HG03066 (cell line): ENCODE data around the gene TBC1D30.
A peak's percentile ranks its signal among the peaks of the same experiment; 100 is the strongest.
"Not testable (repeated sequence)": the region's sequence is repeated elsewhere in the genome, so short reads cannot be mapped to it uniquely, and the experiment has no call there.

Experiments used
- ATAC-seq: cut with Tn5 transposase; IDR thresholded peaks from one replicate; pipeline ENCODE4 v1.9.1; 2021; ENCODE audit warnings: low read depth; ENCODE audit not compliant: unreplicated experiment

TBC1D30 gene

DNA sequence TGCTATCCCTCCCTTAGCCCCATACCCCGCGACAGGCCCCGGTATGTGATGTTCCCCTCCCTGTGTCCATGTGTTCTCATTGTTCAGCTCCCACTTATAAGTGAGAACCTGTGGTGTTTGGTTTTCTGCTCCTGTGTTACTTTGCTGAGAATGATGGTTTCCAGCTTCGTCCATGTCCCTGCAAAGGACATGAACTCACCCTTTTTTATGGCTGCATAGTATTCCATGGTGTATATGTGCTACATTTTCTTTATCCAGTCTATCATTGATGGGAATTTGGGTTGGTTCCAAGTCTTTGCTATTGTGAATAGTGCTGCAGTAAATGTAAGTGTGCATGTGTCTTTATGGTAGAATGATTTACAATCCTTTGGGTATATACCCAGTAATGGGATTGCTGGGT, 24.0 kb downstream of the TBC1D30 start:
- ATAC-seq, result not testable (repeated sequence)

GRCh38 chr12:64858882-64859605, 34.6 kb downstream of the TBC1D30 start:
- ATAC-seq, result no peak

DNA sequence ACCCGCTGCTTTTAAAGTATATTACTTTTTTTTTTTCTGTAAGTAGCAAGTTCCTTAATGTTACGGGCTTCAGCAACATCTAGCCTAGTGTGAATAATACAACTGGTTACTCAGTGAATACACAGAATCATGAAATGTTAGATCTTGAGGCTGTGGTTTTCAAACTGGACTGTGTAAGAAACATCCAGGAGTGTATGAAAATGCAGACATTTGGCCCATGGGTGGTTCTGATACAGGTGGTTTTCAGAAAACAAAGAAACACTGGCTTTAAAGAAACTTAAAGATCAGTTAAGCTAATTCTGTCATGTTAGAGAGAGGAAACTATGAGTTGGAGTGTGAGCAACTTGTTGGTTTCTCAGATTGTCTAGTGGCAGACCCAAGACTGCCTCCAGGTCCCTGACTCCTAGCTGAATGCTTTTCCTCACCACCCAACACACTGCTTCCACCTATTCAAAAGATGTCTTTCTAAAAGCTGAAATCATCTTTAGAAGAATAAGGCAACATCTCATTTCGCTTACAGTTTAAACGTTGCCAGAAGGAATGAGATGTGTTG, 36.1 kb downstream of the TBC1D30 start:
- ATAC-seq, result no peak

GRCh38 chr12:64864319-64864718, 39.9 kb downstream of the TBC1D30 start:
- no peak for ATAC-seq

DNA sequence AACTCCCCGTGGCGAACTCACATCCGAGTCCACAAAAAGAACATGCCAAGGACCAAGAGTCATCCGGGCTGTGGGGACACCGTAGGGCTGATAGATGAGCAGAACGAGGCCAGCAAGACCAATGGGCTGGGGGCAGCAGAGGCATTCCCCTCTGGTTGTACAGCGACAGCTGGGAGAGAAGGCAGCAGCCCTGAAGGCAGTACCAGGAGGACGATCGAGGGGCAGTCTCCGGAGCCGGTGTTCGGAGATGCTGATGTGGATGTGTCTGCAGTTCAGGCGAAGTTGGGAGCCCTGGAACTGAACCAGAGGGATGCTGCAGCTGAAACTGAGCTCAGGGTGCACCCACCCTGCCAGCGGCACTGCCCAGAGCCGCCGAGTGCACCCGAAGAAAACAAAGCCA, 50.7 kb downstream of the TBC1D30 start:
- no peak for ATAC-seq

GRCh38 chr12:64876388-64877071, 52.1 kb downstream of the TBC1D30 start:
- peak; percentile 19 for ATAC-seq

DNA sequence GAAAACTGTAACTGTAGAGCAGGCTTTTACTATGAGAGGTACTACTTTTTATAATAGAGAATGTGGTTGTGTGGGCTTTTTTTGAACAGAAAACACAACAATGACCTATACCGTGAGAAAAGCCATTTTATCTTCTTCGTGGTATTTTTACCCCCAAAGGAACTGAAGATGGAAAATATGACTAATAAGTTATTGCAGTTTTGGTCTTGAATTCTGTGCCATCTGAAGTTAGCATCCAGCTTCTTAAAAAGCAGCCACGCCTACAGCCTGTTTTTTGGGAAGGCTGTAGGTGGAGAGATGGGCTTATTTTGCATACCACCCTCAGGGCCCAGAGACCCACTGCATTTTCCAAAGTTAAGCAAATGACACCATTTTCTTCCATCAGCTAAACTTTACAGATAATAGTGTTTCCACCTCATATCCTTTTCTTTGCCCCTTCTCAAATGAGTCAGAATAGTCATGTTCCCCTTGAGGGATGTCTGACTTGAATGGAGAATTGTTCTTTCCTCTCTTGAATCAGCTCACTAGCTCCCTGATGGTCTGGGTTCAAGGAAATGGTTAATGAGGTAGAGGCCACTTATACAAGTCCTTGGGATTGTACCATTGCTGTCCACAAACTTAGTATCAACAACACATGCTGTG, 53.0 kb downstream of the TBC1D30 start:
- peak; percentile 82 for ATAC-seq

DNA sequence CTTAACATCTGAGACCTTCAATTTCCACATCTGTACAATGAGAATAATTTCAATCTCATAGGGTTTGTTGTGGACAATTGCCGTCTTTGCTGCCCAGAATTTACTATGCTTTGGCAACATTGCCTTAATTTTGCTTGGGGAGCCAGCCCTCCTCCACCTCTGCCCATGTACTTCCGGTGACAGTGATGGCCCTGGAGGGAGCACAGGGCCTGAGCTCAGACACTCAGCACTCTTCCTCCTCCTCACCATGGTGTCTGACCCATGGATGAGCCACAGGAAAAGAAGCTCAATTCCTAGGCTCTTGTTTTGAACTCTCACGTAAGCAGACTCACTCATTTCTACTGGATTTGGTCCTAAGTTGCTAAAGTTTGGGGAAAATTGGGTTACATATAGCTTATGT, 58.2 kb downstream of the TBC1D30 start:
- no peak for ATAC-seq

DNA sequence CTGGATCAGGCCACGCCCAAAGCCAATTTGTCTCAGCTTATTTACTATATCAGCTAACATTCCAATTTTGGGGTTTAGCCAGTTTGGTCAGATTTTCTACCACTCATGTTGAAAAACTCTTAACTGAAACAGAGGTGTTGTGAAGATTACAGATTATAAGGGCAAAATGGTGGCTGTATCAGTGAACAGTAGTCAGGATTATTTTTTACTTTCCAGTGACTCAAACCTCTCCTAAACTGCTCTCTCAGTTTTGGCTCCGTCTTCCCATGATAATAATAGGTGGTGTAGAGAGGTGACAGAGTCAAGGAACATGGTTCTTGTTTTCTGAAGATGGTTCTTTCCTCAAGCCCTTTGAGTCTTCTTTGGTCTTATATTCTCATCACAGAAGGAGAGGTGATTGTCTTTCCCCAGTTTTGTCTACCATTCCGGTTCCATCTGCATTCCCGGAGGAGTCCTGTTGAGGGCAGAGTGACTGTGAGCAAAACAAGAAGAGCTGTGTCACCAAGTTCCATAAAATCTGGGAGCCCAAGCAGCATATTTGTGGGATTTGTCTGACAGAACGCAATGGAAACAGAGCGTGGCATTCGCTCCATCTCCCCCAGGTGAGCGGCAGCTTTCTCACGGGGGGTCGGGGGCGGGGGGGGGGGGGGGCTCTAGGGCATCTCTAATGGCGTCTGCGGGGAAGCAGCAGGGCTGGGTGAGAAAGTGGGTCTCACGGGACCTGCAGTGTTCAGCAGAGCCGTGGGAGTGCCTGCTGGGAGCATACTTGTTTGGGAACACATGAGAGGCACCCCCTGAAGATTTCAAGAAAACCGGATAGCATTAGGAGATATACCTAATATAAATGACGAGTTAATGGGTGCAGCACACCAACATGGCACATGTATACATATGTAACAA, 59.1 kb downstream of the TBC1D30 start:
- no peak for ATAC-seq

GRCh38 chr12:64884164-64884542, 59.7 kb downstream of the TBC1D30 start:
- no peak for ATAC-seq

- ATAC-seq, result no peak
These were observed 60.3 kb downstream of the TBC1D30 start for GRCh38 chr12:64884728-64885127.

DNA sequence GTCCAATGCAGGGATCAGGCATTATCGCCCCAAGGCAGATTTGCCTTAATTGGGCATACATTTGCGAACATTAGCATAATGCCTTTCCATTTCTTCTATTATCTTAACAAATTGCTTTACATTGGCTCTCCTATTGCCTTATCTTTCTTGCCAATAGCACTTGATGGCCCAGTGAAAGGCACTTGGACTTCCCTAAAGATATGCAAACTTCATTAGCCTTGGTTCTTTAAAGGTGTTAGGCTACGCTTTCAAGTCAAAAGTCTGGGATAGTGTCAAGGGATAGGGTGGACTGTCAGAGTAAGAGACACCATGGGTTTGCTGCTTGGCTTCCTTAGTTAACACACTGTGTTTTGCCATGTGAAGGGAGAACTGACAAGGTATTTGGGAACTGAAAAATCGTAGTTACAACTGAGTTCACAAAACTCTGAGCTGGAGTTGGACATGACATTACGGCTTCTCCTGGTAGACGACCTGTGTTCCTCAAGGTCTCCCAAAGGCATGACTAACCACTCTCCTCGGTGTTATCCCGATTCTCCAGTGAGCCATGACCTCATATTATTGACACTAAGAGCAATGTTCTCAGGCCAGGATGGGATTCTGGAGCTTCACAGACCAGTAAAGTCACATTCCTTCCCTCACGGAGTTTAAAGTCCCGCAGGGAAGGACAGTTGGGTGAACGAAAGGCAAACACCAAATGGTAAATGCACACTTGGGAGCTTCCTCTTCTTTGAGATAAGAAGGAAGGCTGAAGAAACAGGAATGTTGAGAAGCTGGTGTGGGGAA, 65.2 kb downstream of the TBC1D30 start:
- ATAC-seq, result no peak

- peak; percentile 71 for ATAC-seq
These were observed 66.5 kb downstream of the TBC1D30 start for GRCh38 chr12:64890873-64891468.

GRCh38 chr12:64891629-64892028, 67.2 kb downstream of the TBC1D30 start:
- no peak for ATAC-seq

- no peak for ATAC-seq
These were observed 68.1 kb downstream of the TBC1D30 start for GRCh38 chr12:64892561-64892960.

DNA sequence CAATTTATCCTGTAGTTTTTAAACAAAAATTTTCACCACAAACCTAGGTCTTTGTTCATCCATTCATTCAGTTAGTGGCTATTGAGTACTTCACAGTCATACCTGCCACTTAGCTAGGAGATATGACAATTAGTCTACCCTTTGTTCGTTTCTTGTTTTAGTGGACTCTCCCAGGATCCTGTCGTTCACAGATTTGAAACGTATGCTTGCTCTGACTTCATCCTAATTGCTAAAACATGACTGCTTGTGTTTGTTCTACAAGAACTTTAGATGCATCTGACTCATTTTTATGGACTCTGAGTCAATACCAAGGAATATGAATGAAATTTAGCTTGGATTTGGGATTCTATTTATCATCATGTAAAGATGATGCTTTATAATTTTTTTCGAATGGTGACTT, 69.5 kb downstream of the TBC1D30 start:
- ATAC-seq, result no peak

- ATAC-seq, result no peak
These were observed 70.5 kb downstream of the TBC1D30 start for GRCh38 chr12:64894827-64895475.

DNA sequence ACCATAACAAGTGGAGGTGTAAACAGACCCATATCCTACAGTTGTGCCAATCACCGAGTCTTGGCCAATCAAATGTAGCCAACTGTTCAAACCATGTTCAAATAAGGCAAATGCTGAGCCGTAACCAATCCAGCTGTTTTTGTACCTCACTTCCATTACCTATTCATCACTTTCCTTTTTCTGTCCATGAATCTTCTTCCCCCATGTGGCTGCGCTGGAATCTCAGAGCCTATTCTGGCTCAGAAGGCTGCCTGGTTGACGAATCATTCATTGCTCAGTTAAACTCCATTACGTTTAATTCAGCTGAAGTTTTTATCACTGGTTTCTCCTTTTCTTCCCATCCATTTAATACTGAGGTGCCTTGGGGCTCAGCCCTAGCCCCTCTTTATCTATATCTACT, 71.1 kb downstream of the TBC1D30 start:
- no peak for ATAC-seq

DNA sequence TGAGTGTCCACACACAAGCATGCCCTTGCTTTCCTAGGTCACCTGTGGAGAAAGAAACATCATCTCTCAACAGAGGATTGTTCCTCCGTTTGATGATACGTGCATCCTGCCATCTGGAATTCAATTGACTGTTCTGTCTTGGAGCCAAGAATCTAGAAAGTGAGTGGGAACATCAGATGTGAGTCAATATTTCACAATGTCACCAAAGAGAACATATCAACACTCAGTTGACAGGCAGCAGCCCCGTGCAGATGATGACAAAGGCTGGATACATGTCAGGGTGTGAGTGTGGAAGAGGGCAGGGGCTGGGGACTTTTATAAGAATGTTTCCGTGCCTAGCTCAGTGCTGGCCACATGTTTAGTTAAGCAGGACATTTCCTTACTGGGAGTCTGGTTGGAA, 76.1 kb downstream of the TBC1D30 start:
- no peak for ATAC-seq
